Activated CD8-positive, alpha-beta memory T cell treated with anti-CD3 and anti-CD28 coated beads, Interleukin-2, amount 10 ng/mL, durations not matched to agents 7 days and 5 days (primary cell): ENCODE measurements around the gene SLC7A9. TPM values are rescaled to one million over a fixed set of nuclear protein-coding genes. Genes with fewer than 3 reads are reported as not detected.

Experiments used
- ATAC-seq: fragments of 150-1000 bp; cut with Tn5 transposase; one replicate; pipeline ENCODE4 v1.10.0; 2021; ENCODE audit warnings: moderate library complexity
- CTCF ChIA-PET: fragments of 350-600 bp; sonication (Branson Sonifier 250); formaldehyde crosslinking; loops from one replicate; lab custom pipeline; 2021; ENCODE audit warnings: antibody characterized with exemption; lab: Charles Lee
- DNase-seq: peaks from one replicate; pipeline ENCODE4 v3.0.0-alpha.2; 2020
- H3K27ac Mint-ChIP-seq: one replicate; pipeline ENCODE4 v1.8.0; 2021; ENCODE audit warnings: mild to moderate bottlenecking, mixed read lengths
- H3K27me3 Mint-ChIP-seq: one replicate; pipeline ENCODE4 v1.8.0; 2021; ENCODE audit warnings: mixed read lengths
- H3K36me3 Mint-ChIP-seq: one replicate; pipeline ENCODE4 v1.8.0; 2021; ENCODE audit warnings: mild to moderate bottlenecking, mixed read lengths
- H3K4me1 Mint-ChIP-seq: one replicate; pipeline ENCODE4 v1.8.0; 2021; ENCODE audit warnings: mixed read lengths
- H3K4me3 Mint-ChIP-seq: one replicate; pipeline ENCODE4 v1.8.0; 2021; ENCODE audit warnings: mild to moderate bottlenecking, moderate library complexity, mixed read lengths
- H3K9me3 Mint-ChIP-seq: one replicate; pipeline ENCODE4 v1.8.0; 2022; ENCODE audit warnings: low read depth, mixed read lengths
- total RNA-seq, 2 experiments: library from RNA; stranded (reverse); gene quantifications; one replicate each; pipeline ENCODE4 v1.2.3, GENCODE V29; 2021

The SLC7A9 gene
- total RNA-seq, 2 experiments from 2014 or later, result 0.16 TPM; not detected in 1

DNA sequence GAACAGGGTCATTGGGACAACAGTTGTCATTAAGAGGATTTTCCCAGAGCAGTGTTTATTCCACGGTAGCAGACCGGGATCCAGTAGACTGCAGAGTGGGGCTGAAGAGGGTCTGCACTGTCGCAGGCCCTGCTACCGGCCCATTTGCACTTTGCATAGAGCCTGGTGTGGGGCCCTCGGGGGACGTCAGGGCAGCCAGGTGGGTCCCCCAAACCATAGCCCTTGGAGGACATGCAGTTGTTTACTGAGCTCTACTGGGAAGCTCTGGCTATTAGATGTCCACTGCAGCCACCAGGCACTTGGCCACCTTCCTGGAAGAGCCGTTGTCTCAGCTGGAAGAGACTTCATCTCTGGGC lies 45.8 kb downstream of the SLC7A9 start:
- Mint-ChIP-seq H3K27ac (no peak overlapping the region), H3K9me3 (no peaks in the 10 kb centered on the region), H3K36me3 (no peaks in the 10 kb centered on the region), H3K27me3 (peaks cover 8% of the 10 kb centered on the region), H3K4me3 (no peak overlapping the region), H3K4me1 (peaks cover 5% of the 10 kb centered on the region)
- ATAC-seq (no peak), DNase-seq (no peak)
- CTCF ChIA-PET, result no interaction called here

DNA sequence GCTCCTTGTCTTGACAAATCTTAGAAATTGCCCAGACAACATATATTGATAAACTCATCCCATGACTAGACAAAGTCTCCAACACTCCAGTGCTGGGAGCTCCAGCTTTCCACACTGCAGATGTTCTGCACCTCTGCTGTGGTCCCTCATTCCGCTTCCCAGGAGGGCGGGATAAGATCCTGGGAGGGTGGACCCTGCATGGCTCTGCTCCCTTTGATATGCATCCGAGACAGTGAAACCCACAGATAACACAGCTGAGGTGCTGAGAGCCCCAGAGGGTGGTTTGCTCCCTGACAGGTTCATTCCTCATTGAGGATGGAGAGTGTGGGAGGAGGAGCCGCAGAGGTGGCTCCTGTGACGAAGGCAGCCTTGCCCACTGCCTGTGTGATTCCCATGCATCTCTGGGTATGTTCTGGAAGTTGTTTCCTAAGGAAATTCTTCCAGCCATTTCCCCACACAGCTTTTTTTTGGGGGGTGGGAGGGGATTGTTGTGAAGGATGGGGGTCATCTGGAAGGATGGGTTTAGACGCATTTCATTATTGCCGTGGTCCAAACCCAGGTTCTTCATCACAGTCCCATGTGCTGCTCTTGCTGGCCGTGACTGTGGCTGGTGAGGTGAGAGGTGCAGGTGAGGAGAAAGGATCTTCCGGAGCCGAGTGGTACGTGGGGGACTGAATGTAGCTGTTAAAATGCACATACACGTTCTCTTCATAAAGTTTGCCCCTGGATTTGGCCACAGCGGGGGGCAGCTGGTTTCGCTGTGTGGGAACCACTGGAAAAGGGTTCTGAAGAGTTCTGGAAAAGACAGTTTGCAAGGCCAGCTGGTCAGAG lies 46.4 kb downstream of the SLC7A9 start:
- no peaks in the 10 kb centered on the region for H3K9me3 Mint-ChIP-seq
- DNase-seq, result no peak
- CTCF ChIA-PET, result no interaction called here

DNA sequence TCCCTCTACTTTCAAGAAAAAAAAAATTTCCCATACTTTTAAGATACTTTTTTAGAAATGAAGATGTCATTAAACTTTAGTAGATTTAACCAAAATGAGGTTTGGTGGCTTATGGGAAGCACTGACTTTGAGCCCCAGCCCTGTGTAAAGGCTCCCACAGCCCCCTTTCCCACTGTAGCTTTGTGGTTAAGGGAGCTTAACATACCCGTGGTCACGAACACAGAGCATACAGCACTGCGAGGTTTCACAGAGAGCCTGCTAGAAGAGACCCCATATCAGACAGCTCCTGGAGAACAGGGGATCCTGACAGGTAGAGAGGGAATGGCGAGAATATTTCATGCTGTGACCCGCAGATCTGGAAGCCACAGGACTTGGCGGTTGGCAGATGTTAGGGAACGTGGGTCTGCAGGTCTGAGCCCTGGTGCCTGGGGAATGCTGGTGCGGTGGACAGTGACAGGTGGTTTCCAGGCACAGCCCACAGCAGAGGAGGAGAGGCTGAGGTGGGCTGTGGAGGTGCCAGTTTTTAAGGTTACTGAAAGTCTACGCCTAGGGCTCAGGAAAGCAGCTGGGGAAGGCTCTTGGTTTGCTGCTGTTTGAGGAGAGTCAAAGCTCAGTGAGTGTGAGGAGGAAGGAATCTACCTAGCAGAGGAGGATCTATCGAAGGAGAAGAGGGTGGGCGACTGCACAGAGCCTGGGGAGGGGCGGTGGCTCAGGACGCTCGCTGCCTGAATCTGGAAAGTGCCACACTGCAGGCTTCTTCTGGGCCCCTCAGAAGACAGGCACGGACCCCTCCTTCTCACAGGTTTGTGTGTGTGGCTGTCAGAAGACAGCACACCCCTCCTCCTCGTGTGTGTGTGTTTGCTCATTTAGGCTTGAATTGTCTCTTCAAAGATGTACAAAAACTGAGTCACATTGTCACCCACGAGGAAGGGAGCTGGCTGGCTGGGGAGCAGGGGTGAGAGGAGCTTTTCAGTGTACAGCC lies 49.9 kb downstream of the SLC7A9 start:
- DNase-seq (no peak), ATAC-seq (no peak)
- Mint-ChIP-seq H3K4me3 (no peak overlapping the region), H3K27me3 (peaks cover 6% of the 10 kb centered on the region), H3K27ac (no peak overlapping the region), H3K36me3 (no peaks in the 10 kb centered on the region), H3K4me1 (peaks cover 5% of the 10 kb centered on the region), H3K9me3 (no peaks in the 10 kb centered on the region)
- CTCF ChIA-PET, result no interaction called here

More for the DNA sequence above, 46.4 kb downstream of the SLC7A9 start:
- Mint-ChIP-seq H3K27ac (no peak overlapping the region), H3K4me3 (no peak overlapping the region), H3K36me3 (no peaks in the 10 kb centered on the region), H3K4me1 (peaks cover 5% of the 10 kb centered on the region), H3K27me3 (peaks cover 8% of the 10 kb centered on the region)
- ATAC-seq, result no peak

DNA sequence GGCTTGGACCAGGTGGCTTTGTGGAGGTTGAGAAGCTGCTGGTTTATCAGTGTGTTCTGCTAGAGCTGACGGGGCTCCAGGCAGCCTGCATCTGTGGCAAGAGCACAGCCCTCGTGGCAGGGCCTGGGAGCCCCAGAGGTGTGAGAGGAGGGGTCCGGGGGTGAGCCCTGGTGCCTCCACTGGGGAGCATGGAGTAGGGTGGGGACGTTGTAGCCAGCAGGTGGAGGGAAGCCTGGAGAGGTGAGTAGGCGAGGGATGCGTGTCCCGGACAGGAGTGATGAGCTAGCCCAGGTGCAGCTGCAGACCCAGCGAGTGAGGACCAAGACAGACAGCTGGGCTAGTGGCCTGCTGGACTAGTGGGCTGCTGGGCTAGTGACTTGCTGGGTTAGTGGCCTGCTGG lies 51.0 kb downstream of the SLC7A9 start:
- peaks cover 5% of the 10 kb centered on the region for H3K4me1 Mint-ChIP-seq
- H3K27me3 Mint-ChIP-seq, result peaks cover 6% of the 10 kb centered on the region
- no peak for DNase-seq
- CTCF ChIA-PET, result no interaction called here
- ATAC-seq, result no peak
- no peak overlapping the region for H3K4me3 Mint-ChIP-seq
- H3K9me3 Mint-ChIP-seq, result no peaks in the 10 kb centered on the region
- H3K27ac Mint-ChIP-seq, result no peak overlapping the region
- H3K36me3 Mint-ChIP-seq, result no peaks in the 10 kb centered on the region

DNA sequence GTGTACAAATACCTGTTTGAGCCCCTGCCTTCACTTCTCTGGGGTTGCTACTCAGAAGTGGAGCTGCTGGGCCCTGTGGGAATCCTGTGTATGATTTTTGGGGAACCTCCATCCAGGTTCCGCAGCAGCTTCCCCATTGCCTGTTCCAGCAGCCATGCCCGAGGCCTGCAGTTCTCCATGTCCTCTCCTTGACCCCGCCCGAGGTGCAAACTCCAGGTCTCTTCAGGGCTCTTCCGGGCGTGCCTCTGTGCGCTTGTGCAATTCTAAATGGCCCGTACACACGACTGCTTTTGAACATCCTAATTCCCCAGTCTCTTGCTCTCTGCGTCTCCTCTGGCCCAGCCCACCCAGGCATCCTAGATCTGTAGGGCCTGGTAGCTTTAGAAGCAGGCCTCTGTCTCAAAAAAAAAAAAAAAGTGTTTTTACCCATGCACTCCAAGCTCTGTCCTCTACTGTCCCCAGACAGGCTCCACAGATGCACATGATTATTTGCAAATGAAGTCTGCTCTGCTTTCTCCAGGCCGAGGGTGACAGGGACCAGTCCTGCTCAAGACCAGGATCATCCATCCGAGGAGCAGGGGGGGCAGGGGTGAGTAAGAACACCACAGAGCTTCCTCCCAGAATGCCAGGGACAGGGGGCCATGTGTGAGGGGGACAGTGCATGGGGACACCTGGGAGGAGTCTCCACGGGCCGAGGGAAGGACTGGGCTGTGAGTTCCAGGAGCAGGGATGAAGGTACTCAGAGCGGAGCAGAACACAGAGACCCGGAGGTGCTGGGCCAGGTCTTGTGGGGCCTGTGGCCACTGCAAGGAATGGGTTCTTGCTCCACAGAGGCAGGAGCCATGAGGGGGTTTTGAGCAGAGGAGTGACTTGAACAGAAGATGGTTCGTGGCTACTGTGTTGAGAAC lies 51.7 kb downstream of the SLC7A9 start:
- no peak for ATAC-seq
- no peak for DNase-seq
- H3K9me3 Mint-ChIP-seq, result no peaks in the 10 kb centered on the region
- no peak overlapping the region for H3K4me3 Mint-ChIP-seq
- CTCF ChIA-PET, result no interaction called here
- peaks cover 5% of the 10 kb centered on the region for H3K4me1 Mint-ChIP-seq
- no peaks in the 10 kb centered on the region for H3K36me3 Mint-ChIP-seq
- H3K27ac Mint-ChIP-seq, result no peak overlapping the region
- peaks cover 6% of the 10 kb centered on the region for H3K27me3 Mint-ChIP-seq

DNA sequence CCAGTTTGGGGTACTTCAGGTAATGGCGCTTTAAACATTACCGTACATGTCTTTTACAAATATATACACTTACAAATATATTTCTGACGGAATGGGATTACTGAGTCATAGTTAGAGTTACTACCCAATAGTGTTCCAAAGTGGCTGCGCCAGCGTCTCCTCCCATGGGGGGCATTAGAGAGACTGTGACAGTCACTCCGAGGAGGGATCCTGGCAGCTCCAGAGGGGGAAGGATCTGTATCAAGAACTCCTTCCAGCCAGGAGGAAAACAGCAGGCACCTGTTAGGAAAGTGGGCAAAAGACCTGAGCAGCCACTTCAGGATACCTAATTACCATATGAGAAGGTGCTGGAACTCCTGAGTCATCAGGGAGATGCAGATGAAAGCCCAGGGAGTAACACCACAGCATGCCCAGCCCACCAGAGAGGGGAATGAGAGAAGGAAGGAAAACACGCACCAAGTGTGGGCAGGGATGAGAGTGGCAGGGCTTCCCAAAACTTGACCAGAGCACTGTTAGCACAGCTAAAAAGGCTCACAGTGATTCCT lies 52.9 kb downstream of the SLC7A9 start:
- Mint-ChIP-seq H3K4me3 (no peak overlapping the region), H3K27me3 (peaks cover 6% of the 10 kb centered on the region), H3K9me3 (no peaks in the 10 kb centered on the region), H3K27ac (no peak overlapping the region), H3K36me3 (no peaks in the 10 kb centered on the region), H3K4me1 (peaks cover 5% of the 10 kb centered on the region)
- ATAC-seq (no peak), DNase-seq (no peak)
- CTCF ChIA-PET, result no interaction called here

DNA sequence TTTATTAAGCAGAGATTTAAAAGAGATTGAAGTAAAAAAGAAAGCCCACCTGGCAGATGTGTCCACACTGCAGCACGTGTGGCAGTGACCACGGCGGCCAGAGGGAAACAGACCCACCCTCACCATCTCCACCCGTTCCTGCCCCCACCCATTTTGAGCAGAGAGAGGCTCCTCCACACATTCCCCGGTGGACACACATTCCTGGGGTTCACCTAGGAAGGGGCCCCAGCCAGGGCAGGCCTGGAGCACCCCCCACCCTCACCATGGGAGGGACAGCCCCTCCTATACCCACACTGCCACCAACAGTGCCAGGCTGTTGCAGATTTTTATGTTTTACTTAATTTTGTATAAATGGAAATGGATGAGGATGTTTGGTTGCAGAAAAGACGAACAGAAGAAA lies 54.9 kb downstream of the SLC7A9 start:
- peaks cover 6% of the 10 kb centered on the region for H3K4me1 Mint-ChIP-seq
- H3K4me3 Mint-ChIP-seq, result no peak overlapping the region
- DNase-seq (no peak), ATAC-seq (no peak)
- H3K9me3 Mint-ChIP-seq, result no peaks in the 10 kb centered on the region
- no peaks in the 10 kb centered on the region for H3K36me3 Mint-ChIP-seq
- H3K27me3 Mint-ChIP-seq, result peaks cover under 1% of the 10 kb centered on the region
- CTCF ChIA-PET, result no interaction called here
- no peak overlapping the region for H3K27ac Mint-ChIP-seq

DNA sequence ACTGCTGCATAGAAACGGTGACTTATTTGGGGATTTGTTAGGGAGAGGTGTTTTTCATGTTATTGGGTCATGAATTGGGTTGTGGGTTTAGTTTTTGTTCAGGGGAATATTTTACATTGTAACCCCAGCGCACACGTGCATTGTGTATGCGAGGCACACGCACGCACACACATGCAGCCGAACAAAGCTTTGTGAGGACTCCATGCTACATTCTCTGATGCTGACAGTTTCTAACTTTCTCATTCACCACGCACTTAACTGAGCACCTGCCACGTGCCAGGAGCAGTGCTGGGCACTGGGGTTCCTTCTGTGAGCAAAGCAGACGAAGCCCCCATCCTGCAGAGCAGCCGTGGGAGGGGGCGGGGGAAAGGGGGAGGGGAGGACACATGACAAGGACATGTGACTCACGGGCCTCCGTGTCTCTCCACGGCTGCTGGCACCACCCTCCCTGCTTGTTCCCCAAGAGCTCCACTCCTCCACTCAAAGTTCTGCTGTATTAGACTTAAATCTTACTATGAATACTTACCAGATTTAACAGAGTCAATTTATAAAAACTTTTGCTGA lies 55.6 kb downstream of the SLC7A9 start:
- H3K4me1 Mint-ChIP-seq, result peaks cover 10% of the 10 kb centered on the region
- no peak overlapping the region for H3K27ac Mint-ChIP-seq
- H3K4me3 Mint-ChIP-seq, result no peak overlapping the region
- no peaks in the 10 kb centered on the region for H3K36me3 Mint-ChIP-seq
- ATAC-seq (no peak), DNase-seq (no peak)
- H3K9me3 Mint-ChIP-seq, result no peaks in the 10 kb centered on the region
- CTCF ChIA-PET, result no interaction called here
- H3K27me3 Mint-ChIP-seq, result peaks cover 4% of the 10 kb centered on the region

DNA sequence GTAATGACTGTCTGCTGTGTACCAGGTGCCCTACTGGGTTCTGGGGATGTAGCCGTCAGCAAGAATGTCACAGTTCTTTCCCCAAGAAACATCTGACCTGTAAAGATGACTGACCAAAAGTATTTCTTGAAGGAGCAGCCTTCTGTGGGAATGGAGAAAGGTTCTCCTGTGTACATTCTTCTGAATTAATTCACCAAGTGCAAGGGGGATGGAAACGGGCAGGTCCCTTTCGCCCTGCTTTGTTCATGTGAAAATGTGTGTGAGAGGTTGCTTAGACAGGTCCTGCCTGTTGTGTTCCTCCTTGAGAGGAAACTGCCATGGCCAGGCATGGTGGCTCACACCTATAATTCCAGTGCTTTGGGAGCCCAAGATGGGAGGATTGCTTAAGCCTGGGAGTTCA lies 57.0 kb downstream of the SLC7A9 start:
- no peak overlapping the region for H3K4me3 Mint-ChIP-seq
- H3K9me3 Mint-ChIP-seq, result no peaks in the 10 kb centered on the region
- H3K27me3 Mint-ChIP-seq, result peaks cover 4% of the 10 kb centered on the region
- H3K4me1 Mint-ChIP-seq, result peaks cover 10% of the 10 kb centered on the region
- DNase-seq (no peak), ATAC-seq (no peak)
- CTCF ChIA-PET, result no interaction called here
- no peaks in the 10 kb centered on the region for H3K36me3 Mint-ChIP-seq
- no peak overlapping the region for H3K27ac Mint-ChIP-seq

DNA sequence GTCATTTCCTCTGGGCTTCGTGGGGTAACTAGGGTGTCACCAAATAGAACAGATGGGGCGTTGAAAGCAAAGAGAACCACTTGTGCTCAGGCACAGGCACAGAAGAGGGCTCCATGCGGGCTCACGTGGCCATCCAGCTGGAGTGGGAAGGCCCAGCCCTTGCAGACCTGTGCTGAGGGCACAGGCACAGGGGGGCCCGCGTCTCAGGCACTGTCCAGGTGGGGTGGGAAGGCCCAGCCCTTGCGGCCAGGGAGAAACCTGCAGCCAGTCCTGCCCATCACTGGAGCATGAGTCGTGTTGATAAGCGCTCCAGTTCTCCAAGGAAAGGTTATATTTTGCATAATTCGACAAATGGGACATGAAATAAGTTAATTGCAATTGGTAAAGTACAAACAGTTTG lies 57.5 kb downstream of the SLC7A9 start:
- Mint-ChIP-seq H3K9me3 (no peaks in the 10 kb centered on the region), H3K4me3 (no peak overlapping the region), H3K36me3 (no peaks in the 10 kb centered on the region), H3K27ac (no peak overlapping the region), H3K27me3 (peaks cover 4% of the 10 kb centered on the region), H3K4me1 (peaks cover 10% of the 10 kb centered on the region)
- DNase-seq, result no peak
- ATAC-seq, result no peak
- CTCF ChIA-PET, result no interaction called here

DNA sequence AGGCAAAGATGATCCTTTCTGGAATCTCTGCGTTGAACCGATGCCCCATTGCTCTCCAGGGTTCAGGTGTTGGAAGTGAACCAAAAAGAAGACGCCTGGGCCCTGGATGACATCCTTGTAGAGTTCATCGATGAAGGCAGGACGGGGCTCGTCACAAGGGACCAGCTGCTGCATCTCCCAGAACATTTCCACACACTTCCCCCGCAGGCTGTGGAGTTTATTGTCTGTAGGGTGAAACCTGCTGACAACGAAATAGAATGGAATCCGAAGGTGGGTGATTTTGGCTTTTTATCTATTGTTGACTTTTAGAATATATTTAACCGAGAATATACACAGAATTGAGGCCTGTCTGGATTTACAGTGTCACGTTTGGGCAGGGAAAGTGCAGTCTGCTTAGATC lies 58.4 kb downstream of the SLC7A9 start:
- Mint-ChIP-seq H3K9me3 (no peaks in the 10 kb centered on the region), H3K27ac (no peak overlapping the region), H3K4me1 (peaks cover 10% of the 10 kb centered on the region), H3K36me3 (no peaks in the 10 kb centered on the region), H3K4me3 (no peak overlapping the region), H3K27me3 (peaks cover 4% of the 10 kb centered on the region)
- CTCF ChIA-PET, result no interaction called here
- no peak for ATAC-seq
- no peak for DNase-seq

DNA sequence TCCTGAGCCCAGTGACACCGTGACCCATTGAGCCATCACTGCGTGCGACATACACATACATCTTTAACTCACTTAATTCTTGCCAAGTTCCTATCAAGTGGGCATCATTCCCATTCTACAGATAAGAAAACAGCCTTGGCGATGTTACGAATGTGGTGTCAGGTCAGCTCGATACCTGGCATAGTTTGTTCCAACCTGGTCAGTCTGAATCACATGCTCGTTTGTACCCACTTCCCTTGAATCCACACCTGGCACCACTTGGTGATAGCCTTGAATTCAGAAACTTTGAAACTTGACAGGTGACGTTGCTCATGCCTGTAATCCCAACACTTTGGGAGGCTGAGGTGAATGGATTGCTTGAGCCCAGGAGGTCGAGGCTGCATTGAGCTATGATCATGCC lies 59.1 kb downstream of the SLC7A9 start:
- no peak overlapping the region for H3K4me3 Mint-ChIP-seq
- no peak overlapping the region for H3K27ac Mint-ChIP-seq
- H3K27me3 Mint-ChIP-seq, result peaks cover 4% of the 10 kb centered on the region
- no peaks in the 10 kb centered on the region for H3K9me3 Mint-ChIP-seq
- DNase-seq (no peak), ATAC-seq (no peak)
- H3K4me1 Mint-ChIP-seq, result peaks cover 10% of the 10 kb centered on the region
- CTCF ChIA-PET, result interaction anchor here (1.0 kb wide), 1 partner anchor 211 kb away, joined by 3 read pairs; no protein-coding TSS in a partner anchor
- H3K36me3 Mint-ChIP-seq, result no peaks in the 10 kb centered on the region
